ENCODE results near the gene TPCN1.
A peak's percentile ranks its signal among the peaks of the same experiment; 100 is the strongest.

TPCN1 gene

GRCh38 chr12:113221181-113221996 lies at the start of gene TPCN1:
Gene TPCN1, plus strand, starts transcription at chr12:113221464. Its CDS starts 5,389 bp downstream, at chr12:113226853.
- DNase-seq (ENCODE audit: low read depth) = peak; percentile 100
- TF ChIP-seq CTCF (conservative IDR thresholded peaks at IDR 0.05; ENCODE audit: low read length) = no peak
- peak within 1 kb of the TSS; percentile 90 for H3K4me3 ChIP-seq (ENCODE audit: low read length)

- TF ChIP-seq CTCF (conservative IDR thresholded peaks at IDR 0.05; ENCODE audit: low read length) = no peak
- no peak overlapping the region for H3K4me3 ChIP-seq (ENCODE audit: low read length)
- no peak for DNase-seq (ENCODE audit: low read depth)
Measured at GRCh38 chr12:113171543-113171942, 49.7 kb upstream of the TPCN1 start.

GRCh38 chr12:113172185-113172584 lies 49.1 kb upstream of the TPCN1 start:
- DNase-seq (ENCODE audit: low read depth) = no peak
- H3K4me3 ChIP-seq (ENCODE audit: low read length) = no peak overlapping the region
- TF ChIP-seq CTCF (conservative IDR thresholded peaks at IDR 0.05; ENCODE audit: low read length) = no peak

GRCh38 chr12:113173081-113173698 lies 48.1 kb upstream of the TPCN1 start:
- DNase-seq (ENCODE audit: low read depth) = no peak
- no peak overlapping the region for H3K4me3 ChIP-seq (ENCODE audit: low read length)
- TF ChIP-seq CTCF (conservative IDR thresholded peaks at IDR 0.05; ENCODE audit: low read length) = no peak

- H3K4me3 ChIP-seq (ENCODE audit: low read length) = no peak overlapping the region
- DNase-seq (ENCODE audit: low read depth) = peak; percentile 54
- peak; percentile 95 for TF ChIP-seq CTCF (conservative IDR thresholded peaks at IDR 0.05; ENCODE audit: low read length)
Measured at GRCh38 chr12:113174461-113175384, 46.5 kb upstream of the TPCN1 start.

GRCh38 chr12:113179023-113179422 lies 42.2 kb upstream of the TPCN1 start:
- DNase-seq (ENCODE audit: low read depth) = no peak
- no peak for TF ChIP-seq CTCF (conservative IDR thresholded peaks at IDR 0.05; ENCODE audit: low read length)
- no peak overlapping the region for H3K4me3 ChIP-seq (ENCODE audit: low read length)
